OCI-LY1 (cell line): ENCODE measurements around the gene PGA3.
"Not testable (repeated sequence)": the region's sequence is repeated elsewhere in the genome, so short reads cannot be mapped to it uniquely, and the experiment has no call there.

Experiments
- EZH2 ChIP-seq: fragments of 200-600 bp; sonication (generic), shearing (Covaris generic); IDR thresholded peaks from 2 replicates; pipeline ENCODE4 v1.8.0; 2017; ENCODE audit warnings: borderline replicate concordance, mixed run types, mild to moderate bottlenecking, antibody characterized with exemption, low read length, moderate library complexity, mixed read lengths
- TF ChIP-seq, protein P1 (sequence below): fragments of 200-600 bp; sonication (generic), shearing (Covaris generic); IDR thresholded peaks from 2 replicates; pipeline ENCODE4 v1.5.1; 2017; ENCODE audit warnings: mild to moderate bottlenecking, antibody characterized with exemption, low read length, moderate library complexity, mixed read lengths

DNA sequence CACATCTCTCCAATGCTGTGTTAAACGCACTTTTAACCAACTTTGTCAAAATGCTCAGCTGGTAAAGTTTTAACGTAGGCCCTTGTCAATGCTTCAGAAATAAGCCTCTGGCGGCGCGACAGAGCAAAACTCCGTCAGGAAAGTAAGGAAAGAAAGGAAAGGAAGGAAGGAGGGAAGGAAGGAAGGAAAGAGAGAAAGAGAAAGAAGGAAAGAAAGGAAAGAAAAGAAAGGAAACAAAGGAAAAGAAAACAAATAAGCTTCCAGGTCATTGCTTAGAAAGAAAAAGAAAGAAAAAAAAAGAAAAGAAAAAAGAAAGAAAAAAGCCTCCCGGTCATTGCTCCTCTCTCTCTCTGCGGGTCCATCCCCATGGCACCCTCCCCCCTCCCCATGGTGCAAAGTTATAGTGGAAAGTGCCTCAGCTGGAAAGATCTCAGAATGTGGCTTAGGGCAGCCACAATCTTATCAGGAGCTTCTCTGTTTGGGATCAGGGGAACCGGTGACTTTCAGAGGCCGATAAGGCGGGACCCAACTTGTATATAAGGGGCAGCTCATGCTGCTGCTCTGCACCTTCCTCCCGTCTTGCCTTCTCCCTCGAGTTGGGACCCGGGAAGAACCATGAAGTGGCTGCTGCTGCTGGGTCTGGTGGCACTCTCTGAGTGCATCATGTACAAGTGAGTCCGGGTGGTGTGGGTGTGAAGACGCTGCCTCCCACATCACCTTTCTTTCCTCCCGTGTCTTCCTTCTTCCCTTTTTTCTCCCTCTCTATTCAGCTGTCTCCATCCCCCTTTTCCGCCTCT lies at the start of gene PGA3:
- TF ChIP-seq EZH2: not testable (repeated sequence)
- TF ChIP-seq, protein P1, sequence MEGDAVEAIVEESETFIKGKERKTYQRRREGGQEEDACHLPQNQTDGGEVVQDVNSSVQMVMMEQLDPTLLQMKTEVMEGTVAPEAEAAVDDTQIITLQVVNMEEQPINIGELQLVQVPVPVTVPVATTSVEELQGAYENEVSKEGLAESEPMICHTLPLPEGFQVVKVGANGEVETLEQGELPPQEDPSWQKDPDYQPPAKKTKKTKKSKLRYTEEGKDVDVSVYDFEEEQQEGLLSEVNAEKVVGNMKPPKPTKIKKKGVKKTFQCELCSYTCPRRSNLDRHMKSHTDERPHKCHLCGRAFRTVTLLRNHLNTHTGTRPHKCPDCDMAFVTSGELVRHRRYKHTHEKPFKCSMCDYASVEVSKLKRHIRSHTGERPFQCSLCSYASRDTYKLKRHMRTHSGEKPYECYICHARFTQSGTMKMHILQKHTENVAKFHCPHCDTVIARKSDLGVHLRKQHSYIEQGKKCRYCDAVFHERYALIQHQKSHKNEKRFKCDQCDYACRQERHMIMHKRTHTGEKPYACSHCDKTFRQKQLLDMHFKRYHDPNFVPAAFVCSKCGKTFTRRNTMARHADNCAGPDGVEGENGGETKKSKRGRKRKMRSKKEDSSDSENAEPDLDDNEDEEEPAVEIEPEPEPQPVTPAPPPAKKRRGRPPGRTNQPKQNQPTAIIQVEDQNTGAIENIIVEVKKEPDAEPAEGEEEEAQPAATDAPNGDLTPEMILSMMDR: not testable (repeated sequence)
